Panc1 (cell line): ENCODE results near the gene KIF2B.

Source experiments
- POLR2AphosphoS5 ChIP-seq: IDR thresholded peaks from 2 replicates; pipeline ENCODE4 v1.6.1; 2012; ENCODE audit warnings: mild to moderate bottlenecking, low read depth, low read length, moderate library complexity
- SIN3A ChIP-seq: IDR thresholded peaks from 2 replicates; pipeline ENCODE4 v1.6.1; 2012; ENCODE audit warnings: low read depth, mild to moderate bottlenecking, low read length, moderate library complexity, borderline replicate concordance; ENCODE audit not compliant: insufficient read depth
- TCF7L2 ChIP-seq: IDR thresholded peaks from 2 replicates; pipeline ENCODE4 v1.6.1; 2011; ENCODE audit warnings: mild to moderate bottlenecking, low read depth, low read length, inconsistent platforms
- TF ChIP-seq, protein P1 (sequence below): fragments of 450-650 bp; IDR thresholded peaks from 2 replicates; pipeline ENCODE4 v1.5.1; 2017; ENCODE audit warnings: mild to moderate bottlenecking

DNA sequence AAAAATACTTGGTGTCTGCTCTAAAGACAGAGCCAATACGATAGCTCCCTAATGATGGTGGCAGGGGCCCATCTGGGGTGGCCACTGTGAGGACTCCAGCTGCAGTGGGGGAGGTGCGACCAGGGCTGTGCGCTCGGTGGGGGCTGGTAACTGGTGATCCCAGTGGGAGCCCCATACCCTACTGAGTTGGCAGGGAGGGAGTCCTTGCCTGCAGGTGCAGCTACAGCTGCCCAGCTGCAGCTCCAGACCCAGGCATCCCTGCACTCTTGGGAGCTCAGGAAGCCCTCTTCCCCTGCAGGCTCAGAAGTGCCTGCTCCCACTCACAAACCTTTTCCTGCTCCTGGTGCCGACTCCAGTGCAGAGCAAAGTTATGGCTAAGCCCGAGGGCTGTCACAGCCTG lies 31.2 kb upstream of the KIF2B start:
- TF ChIP-seq, protein P1, sequence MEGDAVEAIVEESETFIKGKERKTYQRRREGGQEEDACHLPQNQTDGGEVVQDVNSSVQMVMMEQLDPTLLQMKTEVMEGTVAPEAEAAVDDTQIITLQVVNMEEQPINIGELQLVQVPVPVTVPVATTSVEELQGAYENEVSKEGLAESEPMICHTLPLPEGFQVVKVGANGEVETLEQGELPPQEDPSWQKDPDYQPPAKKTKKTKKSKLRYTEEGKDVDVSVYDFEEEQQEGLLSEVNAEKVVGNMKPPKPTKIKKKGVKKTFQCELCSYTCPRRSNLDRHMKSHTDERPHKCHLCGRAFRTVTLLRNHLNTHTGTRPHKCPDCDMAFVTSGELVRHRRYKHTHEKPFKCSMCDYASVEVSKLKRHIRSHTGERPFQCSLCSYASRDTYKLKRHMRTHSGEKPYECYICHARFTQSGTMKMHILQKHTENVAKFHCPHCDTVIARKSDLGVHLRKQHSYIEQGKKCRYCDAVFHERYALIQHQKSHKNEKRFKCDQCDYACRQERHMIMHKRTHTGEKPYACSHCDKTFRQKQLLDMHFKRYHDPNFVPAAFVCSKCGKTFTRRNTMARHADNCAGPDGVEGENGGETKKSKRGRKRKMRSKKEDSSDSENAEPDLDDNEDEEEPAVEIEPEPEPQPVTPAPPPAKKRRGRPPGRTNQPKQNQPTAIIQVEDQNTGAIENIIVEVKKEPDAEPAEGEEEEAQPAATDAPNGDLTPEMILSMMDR: no peak
- no peak for TF ChIP-seq SIN3A
- TF ChIP-seq POLR2AphosphoS5: no peak
- TF ChIP-seq TCF7L2: no peak
